ENCODE measurements around the gene C2CD3.
"Not testable (repeated sequence)": the region's sequence is repeated elsewhere in the genome, so short reads cannot be mapped to it uniquely, and the experiment has no call there.

The C2CD3 gene

DNA sequence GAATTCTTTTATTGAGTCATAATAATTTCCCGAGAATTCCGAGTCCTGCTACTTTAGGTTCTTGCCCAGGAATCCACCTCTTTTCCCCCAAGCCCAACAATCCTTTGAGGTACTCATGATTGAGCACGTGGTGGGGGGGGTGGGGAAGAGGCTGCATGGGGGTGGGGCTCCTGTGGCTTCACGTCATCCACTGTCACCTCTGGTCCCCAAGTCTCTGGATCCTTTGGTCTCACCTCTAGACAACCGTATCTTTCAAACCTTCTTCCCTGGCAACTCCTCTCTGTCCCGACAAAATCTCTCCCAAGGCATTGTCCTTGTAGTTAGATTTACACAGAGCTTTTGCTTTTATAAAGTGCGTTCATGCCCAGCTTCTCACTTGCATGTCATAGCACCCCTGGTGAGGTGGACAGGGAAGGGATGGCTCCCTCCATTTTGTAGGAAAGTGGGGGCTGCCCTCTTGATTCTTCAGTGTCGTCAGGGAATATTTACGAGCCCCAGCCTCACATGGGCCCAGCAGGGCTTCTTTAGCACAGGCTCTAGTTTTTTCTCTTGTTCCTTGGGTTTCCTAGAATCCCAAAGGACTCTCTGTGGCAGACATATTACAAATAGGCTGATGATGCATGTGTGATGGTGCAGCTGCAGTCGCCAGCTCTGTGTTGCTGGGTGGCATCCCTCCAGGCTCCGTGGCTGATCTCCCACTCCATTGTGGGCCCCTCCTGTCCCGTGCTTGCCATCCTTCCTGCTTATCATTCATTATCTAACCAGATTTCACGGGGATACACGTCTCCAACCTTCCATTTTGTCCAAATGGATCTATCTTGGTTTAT, 170.3 kb downstream of the C2CD3 start:
- no peak for DNase-seq

DNA sequence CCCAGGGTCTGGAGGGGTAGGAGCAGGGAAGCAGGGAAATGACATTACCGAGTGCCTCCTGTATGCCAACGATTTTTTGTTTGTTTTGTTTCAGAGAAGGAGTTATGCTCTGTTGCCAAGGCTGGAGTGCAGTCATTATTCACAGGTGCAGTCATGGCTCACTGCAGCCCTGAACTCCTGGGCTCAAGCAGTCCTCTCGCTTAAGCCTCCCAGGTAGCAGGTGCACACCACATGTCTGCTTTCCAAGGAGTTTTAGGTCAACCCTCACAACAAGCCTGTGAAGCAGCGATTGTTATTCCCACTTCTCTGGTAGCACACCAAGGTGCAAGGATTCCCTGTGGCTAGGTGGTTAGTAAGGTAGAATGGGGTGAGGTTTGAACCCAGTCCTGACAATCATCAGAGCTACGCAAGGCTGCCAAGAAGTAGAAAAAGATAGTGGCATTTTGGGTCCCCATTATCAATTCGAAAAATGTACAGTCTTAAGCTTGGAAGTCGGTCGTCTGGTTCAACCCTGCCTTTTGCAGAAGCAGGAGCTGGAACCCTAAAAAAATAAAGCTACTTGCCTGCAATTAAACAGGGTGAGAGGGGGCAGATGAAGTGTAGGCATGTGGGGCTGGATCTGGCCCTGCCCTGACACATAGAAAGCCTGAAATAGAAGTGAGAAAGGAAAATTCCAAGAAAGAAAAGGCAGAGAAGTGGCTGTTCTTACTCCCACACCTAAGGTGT, 171.1 kb downstream of the C2CD3 start:
- no peak for DNase-seq

DNA sequence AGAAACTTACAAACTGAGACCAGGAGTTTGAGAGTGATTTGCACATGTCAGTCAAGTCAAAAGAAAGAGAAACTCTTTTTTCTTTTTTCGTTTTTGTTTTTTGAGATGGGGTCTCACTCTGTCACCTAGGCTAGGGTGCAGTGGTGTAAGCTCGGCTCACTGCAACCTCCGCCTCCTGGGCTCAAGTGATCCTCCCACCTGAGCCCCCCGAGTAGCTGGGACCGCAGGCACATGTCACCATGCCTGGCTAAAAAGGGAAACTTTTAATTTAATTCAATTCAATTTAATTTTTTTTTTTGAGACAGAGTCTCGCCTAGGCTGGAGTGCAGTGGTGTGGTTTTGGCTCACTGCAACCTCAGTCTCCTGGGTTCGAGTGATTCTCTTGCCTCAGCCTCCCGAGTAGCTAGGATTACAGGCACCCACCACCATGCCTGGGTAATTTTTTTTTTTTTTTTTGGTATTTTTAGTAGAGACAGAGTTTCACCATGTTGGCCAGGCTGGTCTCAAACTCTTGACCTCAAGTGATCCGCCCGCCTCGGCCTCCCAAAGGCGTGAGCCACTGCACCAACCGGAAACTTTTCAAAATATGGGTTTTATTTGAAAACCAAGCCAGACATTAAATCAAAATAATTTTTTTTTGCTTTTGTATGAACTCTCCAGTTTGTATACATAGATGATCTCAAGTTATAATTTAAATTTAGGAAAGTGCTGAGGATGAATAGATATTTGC, 171.8 kb downstream of the C2CD3 start:
- DNase-seq: no peak

DNA sequence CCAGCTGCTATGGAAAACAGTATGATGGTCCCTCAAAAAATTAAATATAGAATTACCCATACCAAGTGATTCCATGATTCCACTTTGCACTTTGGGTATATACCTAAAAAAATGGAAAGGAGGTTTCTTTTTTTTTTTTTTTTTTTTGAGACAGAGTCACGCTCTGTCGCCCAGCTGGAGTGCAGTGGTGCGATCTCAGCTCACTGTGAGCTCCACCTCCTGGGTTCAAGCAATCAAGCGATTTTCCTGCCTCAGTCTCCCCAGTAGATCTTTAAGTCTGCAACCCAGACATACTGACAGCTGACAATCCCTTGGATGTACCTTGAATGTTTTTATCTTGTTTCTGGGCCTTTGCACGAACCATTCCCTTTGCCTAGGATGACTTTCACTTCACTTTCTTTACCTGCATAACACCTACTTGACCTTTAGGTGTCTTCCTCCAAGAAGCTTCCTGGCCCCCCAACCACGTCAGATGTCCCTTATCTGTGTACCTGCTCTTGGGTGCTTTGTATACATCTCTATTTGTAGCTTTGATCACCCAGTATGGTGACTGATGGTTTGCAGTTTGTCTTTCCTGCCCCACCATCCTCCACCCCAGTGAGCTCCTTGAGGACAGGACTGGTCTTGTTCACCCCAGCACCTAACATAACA, 173.6 kb downstream of the C2CD3 start:
- DNase-seq: no peak

DNA sequence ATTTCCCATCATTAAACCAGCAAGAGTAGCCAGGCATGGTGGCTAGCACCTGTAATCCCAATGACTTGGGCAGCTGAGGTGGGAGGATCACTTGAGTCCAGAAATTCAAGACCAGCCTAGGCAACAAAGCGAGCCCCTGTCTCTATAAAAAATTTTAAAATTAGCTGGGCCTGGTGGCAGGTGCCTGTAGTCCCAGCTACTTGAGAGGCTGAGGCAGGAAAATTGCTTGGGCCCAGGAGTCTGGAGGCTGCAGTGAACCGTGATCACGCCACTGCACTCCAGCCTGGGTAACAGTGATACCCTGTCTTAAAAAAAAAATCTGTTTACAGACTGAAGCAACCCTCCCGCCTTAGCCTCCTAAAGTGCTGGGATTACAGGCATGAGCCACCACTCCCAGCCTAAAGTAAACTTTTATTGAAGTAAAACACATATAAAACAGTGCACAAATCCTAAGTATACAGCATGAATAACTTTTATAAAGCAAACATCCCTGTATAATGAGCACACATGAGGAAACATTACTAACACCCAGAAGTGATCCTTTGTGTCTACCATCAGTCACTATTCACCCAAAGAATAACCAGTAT, 174.5 kb downstream of the C2CD3 start:
- DNase-seq: peak in 1 of 5 experiments; percentile 41

DNA sequence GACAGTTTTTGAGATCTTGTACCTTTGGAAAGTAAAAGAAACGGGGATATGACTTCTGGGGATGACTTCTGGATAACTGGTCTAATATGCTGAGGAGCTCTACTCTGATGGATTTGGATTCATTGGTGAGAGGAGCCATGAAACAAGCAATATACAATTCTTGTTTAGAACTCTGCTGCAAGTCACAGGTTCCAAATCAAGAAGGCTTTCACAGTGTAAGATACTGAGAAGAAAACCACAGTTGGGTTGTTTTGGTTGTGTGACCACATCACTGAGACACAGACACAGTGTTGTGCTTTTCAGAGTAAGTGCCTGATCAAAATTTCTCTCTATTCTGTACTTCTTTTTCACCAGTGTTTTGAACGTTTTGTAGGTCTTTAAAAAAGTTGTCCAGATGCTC, 175.1 kb downstream of the C2CD3 start:
- DNase-seq: peak in 3 of 5 experiments; percentile 32 to 89 (median 65)

DNA sequence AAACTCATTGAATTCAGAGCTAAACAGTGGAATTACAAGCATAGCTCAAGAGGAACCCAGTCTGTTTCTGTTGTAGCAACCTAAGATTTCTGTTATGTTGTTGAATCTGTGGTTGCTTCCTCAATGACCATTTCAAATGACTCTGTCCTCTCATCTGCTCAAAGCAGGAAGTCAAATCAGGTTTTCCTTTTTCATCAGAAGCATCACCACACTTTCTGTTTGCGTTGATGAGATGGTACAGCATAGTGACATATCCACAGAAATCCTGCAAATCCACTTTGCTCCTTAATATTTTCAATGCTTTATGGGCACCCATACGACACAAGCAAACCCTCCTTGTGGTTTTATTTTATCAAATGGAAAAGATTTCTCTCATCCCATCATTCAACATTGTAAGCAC, 175.6 kb downstream of the C2CD3 start:
- peak in 2 of 5 experiments; percentile 70 to 92 for DNase-seq

DNA sequence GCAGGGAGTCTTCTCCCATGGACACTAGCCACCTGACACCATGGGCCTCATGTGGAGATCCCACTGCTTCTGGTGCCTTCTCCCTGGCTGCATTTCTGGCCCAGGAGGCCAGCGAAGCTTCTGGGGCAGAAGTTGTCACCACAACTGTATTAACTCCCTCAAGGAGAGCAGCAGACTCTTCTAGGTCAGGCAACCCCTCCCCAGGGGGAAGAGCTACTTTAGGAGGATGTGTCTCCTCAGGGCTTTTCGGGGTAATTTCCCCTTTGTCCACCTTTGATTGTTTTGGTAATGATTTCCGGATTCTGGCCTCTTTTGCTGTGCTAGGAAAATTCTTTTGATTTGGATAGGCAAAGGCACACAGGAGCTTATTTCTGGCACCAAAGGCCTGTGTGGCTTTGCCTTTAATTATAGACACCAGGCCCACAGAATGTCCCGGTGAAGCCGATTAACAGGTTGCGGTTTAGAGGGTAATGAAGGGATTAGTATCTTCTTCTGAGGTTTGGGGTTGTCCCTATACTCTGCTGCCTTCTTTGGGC, 179.3 kb downstream of the C2CD3 start:
- no peak for DNase-seq

DNA sequence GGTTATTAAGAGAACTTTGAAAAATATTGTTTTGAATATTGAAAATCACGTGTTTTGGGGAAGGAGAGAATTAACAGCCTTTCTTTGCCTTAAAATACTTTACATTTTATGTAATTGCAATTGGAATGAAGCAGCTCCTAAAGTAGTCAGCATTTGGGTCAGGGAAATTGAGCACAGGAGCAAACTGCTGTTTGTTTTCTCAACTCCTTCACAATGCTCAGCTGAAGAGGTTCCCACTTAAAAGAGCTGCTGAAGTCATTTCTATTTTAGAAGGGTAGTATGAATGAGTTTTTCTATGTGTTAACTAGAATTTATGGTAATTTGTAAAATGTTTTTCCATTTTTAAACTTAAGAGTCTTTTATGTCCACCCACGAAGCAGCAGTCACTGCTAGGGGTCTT, 180.1 kb downstream of the C2CD3 start:
- no peak for DNase-seq

DNA sequence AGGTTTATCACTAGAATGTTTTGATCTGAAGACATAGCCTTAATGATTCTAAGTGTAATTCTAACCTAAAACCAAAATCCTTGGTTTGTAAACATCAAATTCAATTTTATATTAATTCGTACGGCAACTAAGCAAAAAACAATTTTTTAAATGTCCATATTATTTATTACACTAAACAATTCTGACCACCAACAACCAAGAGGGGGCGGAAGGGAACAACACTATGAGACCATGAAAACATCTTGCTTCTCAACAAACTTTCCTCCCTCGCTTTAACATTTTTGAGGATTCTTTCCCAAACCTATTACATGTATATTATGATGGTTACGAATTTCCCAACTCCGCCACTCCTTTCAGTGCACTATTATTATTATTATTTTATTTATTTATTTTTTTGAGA, 181.6 kb downstream of the C2CD3 start:
- no peak for DNase-seq

DNA sequence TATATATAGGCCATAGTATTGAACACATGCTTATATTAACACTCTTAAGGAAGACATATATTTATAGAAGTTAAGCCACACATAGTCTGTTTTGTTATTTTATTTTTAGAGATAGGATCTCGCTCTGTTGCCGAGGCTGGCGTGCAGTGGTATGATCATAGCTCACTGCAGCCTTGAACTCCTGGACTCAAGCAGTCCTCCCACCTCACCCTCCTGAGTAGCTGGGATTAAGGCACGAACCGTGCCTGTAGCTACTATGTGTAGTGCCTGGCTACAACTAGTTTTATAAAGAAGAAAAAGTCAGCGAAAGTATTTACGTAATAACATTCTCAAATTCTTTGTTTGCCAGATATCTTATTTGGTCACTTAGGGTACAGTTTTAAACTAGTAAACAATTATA, 182.6 kb downstream of the C2CD3 start:
- DNase-seq: no peak

DNA sequence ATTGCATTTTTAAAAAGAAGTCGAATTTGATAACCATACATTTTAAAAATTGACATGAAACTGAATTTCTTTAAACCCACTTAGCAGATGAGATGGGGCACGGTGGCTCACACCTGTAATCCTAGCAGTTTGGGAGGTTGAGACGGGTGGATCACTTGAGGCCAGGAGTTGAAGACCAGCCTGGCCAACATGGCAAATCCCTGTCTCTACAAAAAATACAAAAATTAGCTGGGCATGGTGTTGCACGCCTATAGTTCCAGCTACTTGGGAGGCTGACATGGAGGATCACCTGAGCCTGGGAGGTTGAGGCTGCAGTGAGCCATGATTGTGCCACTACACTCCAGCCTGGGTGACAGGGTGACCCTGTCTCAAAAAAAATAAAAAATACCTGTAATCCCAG, 185.1 kb downstream of the C2CD3 start:
- not testable (repeated sequence) for DNase-seq

DNA sequence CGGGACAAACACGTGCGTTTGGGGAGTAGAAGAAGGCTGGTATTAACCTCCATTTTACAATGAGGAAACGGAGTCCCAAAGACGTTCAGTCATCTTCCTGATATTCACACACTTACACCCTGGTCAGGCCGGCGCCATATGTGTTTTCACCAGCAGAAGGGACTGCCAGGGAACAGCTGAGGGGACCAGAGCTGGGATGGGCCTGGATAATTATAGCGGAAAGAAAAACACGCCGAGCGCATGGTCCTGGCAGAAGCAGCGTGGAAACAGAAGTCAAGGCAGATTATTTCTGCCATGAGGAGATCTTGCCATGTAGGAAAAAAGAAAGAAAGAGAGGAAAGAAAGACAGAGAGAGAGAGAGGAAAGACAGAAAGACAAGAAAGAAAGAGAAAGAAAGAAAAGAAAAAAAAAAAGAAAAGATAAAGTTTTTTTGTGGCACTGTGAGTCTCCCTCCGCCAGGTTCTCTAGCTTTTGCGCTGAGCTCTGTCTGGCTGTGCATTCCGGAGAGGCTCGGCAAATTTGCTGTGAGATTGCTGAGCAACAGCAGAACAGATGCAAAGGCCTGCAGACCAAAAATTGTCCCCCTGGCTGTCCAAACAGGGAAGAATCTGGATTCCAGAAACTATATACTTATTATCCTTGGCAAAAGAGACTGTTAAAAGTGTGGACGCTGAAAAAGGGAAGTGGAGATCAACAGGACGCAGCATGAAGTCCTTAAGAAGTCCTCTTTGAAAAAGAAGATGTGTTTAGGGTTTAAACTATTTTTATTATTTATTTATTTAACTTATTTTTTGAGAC, 186.9 kb downstream of the C2CD3 start:
- DNase-seq: no peak

DNA sequence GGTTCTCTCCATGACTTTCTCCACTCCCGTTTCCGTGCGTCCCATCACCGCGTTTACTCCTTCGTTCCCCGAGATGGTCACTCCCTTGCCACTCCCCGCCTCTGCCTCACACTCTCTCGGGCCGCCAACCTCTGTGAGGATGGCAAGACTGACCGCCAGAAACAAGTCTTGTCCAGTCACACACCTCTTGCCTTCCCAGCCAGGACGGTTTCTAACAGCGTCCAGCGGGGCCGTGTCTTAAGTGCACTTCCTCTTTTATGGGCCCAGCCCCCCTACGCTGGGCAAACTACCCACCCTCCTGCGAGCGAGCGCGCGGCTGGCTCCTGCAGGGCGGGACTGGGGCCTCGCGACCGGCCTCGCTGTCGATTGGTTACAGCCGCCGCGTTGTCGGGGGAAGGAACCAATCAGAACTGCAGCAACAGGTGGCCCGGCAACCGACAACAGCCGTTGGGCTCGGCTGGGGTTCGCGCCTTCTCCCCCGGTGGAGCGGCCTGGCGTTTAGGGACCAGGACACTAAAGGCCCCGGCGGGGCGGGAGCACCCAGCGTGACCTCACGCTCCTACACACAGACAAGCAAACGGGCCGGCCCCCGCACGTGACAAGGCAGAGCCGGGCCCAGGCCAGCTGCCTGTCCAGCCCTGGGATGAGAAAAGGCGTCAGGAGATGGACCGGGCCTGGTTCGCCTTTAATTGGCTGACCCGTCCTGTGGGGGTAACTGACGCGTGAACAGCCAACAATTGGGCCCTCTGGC, 187.6 kb downstream of the C2CD3 start:
- peak; percentile 83 to 98 (median 90) for DNase-seq

DNA sequence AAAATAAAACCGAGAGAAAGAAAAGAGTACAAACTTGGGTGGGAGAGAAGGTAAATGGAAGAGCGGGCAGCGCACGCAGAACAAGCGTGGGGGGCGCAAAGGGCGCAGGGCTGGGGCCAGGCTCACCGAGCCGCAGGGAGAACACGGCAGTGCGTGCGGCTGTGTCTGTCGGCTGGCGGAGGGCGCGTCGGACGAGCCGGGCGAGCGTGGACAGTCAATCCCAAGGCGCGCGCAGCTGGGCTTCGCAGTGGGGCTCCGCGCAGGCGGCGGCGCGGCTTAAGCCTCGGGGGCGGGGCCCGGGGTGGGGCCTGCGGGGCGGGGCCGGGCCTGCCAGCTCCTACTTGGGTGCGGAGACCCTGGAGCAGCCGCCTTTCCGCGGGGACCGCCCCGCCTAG, 188.2 kb downstream of the C2CD3 start, which contains the start of gene UCP2:
TSS of gene UCP2 (minus strand) at position 249 of the 395 bp plus-strand sequence. CDS start 4,465 bp downstream, outside the sequence.
- peak; percentile 59 to 88 (median 79) for DNase-seq

DNA sequence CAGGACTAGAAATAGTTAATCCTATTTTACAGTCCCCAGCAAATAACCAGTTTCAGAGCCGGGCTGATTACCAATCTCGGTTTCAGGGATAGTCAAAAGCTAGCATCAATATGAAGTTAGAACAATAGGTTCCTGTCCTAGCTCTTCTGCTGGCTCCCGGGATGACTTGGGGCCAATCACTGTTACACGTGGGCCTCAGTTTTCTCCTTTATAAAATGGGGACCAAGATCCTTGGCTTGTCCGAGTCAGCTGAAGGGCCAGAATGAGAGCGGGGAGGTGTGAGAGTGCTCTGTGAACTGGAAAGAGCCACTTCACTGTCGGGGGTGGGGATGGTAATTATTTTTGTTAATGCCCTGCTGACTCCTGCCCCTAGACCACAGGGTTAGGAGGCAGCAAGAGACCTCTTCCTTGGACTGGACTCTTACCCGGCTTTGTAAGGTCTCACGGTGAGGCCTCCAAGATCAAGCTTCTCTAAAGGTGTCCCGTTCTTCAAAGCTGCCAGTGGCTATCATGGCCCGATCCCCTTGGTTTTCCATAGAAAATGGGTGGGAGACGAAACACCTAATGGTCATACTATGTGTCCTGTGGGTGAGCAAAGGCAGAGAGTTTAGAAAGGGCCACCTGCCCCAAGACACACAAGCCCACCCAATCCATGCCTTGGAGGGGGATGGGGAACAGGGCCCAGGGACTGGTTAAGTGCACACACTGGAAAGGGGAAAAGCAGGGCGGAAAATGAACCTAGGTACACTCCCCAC, 189.6 kb downstream of the C2CD3 start:
- no peak for DNase-seq

DNA sequence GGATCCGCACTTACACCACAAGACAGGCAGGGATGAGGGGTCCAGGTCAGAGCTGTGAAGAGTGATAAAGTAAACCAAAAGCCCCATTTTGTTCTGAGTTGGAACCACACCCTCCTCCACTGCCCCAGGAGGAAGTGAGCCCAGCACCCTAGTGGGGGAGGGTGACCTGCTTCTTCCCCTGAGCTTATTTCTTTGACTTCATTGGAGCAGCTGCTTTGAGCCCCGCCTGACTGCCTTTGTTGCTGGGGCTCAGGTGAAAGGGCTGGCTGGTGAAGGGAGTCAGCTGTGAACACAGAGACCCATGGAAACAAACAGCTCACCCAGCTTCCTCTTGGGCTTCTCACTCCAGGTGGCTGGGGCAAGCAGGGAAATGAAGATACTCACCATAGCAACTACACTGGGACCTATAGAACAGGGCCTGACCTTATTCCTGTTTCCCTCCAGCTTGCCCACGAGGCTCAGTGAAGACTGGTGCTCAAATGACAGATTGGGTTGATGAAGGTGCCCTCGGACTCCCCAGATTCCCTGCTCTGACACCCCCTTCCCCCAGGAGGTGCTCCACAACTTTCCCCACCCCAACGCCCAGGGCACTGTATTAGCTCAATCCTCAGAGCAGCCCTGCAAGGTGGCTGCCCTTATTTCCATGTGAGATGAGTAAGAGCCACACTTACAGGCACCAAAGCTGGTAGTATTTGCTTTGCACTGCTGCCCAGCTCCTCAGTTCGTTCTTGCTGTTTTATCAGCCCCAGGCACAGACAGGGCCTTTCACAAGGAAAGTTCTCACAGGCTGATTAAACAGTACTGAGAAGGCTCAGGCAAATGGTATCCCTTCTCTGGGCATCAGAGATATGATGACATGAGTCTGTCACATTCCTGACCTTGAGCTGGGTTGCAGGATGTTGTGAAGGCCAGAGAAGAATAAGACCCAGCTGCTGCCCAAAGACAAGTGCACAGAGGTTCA, 190.5 kb downstream of the C2CD3 start:
- DNase-seq: peak; percentile 26 to 94 (median 71)

DNA sequence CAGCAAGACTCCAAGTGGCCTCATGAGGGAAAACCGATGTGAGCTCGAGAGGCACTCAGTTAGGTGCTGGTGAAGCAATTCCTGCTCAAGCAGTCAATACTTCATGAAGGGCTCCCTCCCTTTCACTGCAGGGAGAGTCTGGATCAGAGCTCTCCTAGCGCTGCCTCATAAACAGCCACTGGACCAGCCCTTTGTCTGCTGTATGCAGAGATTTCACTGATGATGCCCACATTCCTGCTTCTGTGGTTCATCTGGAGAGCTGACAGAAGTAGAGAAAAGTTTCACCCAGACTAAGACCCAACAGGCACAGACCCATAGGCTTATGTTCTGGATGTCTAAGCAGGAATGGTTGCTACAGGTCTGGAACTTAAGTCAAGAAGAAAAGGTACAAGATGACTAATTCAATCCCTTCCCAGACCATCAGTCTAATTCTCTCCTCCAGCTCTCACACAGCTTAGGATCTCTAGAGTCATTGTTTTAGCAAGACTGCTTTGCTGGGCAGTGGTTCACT, 192.2 kb downstream of the C2CD3 start:
- peak in 1 of 5 experiments; percentile 42 for DNase-seq
